ENCODE results near the gene DLX3.

DLX3 gene

DNA sequence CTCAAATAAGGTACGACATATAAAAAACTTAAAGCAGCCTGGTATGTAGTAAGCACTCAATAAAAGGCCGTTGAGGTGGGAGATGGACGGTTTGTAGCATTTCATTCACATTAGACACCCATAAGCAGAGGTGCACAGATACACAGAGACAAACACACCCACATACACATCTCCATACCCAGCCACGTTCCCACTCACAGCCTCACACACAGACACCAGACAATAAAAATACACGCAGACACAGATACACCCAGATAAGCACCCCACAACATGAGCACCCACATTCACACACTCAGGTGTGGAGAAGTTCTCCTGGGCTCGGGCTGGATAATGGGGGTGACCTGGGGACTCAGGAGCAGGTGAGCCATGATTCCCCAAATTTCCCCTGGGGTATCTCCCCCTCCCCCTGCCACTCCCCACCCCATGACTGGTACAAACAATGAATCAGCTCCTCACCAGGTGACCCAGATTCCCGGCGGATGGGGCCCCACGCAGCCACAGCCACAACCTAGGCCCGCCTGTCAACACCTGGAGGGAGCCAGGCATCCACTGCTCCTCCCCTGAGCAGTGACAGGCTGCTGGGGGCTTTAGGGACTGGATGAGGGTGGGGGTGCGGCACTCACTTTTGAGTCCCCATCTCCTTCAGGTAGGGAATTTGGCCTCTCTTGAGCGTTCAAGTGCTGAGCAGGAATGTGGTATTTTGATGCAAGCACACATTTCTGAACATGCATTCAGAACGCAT is 2.7 kb downstream of the DLX3 start:
- peak; percentile 2 for DNase-seq (ENCODE audit: low spot score)

DNA sequence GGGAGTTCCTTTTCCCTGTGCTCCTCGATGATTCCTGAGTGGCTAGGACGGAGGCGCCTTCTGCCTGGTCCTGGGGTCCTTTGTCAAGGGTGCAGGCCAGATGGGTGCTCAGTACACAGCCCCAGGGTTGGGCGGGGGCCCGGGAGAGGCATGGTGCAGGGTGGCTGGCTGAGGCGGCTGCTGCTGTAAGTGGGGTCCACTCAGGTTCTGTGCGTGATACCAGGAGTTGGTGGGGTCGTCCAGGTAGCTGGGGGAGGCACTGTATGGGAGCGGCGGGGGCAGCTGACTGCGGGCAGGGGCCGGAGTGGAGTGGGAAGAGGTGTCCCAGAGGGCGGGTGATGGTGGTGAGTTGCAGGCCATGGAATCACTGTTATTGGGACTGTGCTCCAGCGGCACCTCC is 3.6 kb downstream of the DLX3 start:
- peak; percentile 3 for DNase-seq (ENCODE audit: low spot score)

DNA sequence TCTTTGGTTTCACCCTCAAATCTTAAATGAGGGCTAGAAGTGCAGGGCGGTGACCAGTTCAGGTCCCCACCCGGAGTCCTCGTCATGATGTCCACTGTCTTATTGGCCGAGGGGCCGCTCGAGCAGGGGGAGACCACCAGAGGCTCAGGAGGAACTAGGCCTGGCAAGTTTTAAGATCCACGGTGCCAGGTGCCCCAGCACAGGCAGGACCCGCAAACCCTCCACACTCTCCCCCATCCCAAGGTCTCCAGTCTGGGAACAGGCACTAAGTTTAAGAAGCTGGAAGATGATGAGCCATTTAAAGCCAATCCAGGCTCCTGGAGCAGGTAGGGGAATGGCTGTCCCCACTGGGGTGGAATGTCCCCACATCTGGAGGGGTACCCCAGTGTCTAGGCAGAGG is 4.1 kb downstream of the DLX3 start:
- DNase-seq (ENCODE audit: low spot score): peak; percentile 1

DNA sequence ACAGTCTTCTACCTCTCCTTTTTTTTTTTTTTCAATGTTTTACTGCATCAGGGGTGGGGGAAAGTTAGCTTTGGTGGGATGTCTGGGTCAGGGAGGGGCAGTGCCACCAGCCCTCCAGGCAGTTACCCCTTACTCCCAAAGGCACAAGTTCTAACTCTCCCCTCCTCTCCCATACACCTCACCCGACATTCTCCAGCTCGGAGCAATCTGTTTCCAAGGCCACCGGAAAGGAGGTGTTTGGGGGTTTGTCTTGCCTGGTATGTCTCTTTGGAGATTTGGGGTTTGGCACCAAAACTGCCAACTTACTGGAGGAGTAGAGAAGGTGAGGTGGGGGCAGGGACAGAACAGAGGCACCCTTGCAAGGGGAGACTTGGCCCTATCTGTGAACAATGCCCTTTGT is 4.7 kb downstream of the DLX3 start:
- peak; percentile 1 for DNase-seq (ENCODE audit: low spot score)

DNA sequence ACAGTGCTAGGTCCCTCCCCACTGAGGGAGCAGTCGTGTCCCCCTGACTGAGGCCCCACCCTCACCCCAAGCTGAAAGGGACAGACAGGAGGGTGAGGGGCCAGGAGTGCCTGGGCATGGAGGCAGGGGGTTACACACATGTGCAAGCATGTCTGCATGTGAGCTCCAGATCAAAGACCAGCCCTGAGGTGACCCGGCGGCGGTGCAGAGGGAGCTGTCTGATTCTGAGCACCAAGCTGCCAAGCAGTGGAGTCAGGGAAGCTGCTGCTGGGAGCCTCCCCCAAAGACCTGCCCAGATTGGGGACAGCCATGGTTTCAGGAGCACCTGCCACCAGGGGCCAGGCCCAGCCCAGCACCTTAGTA is 5.5 kb downstream of the DLX3 start:
- DNase-seq (ENCODE audit: low spot score): no peak

DNA sequence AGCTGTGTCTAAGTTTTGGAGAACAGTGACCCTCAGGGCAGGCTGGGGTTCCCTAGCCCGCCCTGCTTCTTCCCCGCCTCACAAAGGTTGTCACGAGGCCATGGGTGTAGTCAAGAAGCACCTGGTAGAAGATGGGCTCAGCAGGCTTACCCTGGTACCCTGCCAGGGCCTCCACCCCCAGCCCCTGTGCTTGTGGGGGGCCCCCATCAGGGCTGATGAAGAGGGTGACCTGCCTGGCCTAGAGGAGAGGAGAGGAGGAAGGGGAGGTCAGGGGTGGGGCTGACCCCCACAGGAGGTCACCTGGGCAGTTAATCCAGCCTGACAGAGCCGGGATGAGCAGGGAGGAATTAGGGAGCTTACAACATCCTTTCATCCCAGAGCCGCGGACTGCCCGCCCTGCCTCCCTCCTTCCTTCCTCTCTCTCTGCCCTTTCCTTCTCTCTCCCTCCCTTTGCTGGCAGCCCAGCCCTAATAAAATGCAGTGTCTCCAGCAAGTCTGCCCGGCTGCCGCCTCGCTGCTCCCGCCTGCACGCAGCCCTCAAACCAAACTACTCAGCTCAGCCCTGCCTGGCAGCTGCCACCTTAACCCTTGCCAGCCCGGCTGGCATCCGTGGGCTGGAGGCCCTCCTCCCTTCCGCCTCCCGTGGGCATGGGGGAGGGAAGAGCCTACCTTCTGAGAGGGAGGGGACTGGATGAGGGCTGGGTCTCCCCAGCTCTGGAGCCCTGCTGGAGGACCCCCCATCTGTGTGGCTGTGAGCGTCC is 7.2 kb downstream of the DLX3 start:
- DNase-seq (ENCODE audit: low spot score): peak; percentile 66

DNA sequence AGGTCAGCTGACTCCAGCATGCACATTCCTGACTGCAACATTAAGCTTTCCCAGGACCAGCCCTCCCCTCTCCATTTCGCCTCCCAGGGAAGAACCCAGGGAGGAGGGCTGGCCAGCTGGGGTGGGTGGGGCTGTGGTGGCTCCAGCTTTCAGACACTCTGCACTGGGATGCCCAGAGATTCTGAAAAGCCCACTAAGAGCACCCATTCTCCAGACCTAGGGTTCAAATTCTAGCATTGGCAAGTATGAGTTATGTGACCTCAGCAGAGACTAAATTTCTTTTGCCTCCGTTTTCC is 7.8 kb downstream of the DLX3 start:
- no peak for DNase-seq (ENCODE audit: low spot score)

DNA sequence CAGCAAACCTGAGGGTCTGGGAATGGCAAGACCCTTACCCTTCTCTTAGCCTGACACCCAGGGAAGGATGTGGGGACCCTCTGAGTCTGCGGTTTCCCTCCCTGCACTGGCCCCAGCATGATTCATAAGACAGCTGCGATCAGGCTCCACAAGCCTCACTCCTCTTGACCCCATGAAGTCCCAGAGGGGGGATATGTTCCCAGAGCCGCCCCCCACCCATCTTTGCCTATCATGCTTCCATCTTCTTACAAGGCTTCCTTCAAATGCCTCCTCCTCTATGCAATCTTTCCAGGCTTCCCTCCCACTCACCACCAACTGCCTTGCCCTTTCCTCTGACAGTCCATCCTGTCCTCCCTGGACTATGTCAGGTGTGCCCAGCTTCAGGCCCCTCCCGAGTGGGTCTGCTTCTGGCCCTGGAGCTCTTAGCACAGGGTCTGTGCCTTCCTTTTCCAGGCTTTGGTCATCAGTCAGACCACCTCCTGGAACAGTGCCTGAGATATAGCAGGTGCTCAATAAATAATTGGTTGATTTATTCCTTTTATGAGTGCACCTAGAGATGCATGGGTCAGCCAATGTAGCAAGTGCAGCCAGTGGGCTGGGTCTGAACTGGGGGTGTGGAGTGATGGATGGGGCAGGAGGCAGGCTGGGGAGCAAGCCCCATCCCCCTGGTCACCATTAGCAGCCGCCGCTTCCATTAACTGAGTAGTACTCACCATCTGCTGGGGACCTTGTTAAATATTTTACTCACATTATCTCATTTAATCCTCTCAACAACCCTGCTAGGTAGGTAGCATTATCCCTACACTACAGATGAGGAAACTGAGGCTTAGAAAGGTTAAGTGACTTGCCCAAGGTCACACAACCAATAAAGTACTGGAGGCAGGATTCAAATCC is 8.4 kb downstream of the DLX3 start:
- no peak for DNase-seq (ENCODE audit: low spot score)

DNA sequence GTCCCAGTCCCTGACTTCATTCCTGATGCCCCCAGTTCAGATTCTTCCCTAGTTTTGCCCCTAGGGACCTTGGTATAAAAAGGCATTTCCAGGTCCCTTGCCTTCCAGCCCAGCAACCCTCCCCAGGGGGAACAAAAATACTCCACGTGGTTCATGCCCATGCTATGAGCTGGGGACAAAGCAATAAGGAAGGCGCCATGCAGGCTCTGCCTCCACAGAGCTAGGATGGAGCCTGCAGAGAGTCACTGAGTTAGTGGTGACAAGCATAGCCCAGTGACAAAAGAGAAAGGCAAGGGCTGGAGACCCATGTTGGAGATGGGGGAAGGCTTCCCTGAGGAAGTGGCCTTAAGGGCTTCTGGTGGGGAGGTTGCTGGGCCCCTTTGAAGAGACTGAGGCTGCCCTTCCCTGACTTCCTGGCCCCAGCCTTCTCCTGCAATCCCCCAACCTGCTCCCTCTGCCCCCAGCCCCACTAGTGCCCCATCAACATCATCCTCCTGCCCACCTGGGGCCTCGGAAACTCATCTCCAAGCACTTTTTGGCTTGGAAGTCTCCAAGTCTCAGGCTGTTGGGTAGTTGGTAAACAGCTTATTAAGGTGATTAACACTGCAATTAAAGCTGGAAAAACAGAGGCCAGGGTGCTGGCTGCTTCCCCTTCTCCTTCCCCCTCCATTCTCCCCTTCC is 9.6 kb downstream of the DLX3 start:
- no peak for DNase-seq (ENCODE audit: low spot score)

DNA sequence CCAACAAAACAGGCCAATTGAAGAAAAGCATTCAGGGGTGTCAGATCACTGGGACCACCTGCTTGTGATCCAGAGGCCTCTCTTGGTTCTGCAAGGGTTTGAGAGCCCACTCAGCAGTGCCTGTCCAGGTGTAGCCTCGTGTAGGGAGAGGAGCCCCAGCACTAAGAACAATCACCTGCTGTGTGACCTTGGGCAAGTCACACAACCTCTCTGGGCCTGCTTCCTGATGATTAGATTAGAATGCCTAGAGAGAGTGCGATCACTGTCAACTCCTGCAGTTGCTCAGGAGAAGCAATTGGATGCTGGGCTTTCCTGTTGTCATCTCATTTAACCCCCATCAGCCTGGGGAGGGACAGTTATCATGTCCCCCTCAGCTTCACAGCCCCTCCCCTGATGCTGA is 10.2 kb downstream of the DLX3 start:
- DNase-seq (ENCODE audit: low spot score): no peak

DNA sequence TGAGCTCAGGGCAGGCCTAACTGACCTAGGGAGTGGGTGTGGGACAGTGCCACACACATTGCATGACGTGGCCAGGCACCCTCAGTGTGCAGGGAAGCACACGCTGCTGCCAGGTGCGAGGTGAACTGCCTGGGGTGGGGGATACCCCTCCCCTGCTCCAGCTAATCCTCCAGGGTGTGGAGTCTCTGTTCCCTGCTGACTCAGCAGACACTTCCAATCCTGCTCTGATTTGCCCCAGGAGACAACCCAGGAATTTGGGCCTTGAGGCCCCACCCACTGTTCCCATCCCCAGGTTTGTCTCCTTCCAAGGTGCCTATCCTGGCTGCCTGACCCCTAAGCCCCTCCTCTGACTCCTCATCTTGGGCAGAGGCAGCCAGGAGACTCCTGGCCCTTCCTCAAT is 10.7 kb downstream of the DLX3 start:
- DNase-seq (ENCODE audit: low spot score): no peak

DNA sequence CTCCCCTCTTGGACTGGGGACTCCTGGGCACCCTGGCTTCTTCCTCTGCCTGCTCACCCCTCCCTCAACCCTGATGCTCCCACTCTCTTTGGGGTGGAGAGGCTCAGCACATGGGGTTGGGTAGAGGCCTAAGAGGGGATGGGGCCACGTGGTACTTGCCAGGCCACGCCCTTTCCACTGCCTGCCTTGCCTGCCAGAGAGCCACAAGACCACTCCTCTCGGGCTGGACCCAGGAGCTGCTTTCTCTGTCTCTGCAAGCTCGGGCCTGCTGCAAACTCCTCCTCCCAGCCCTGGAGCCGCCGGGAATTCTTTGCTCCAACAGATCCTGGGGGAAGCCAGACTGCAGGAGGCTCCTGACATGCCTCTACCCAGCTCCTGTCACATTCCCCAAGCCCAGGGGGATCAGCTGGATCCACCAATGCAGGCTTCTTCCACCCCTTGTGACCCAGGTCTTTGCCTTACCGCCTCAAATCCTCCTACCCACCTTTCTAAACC is 14.3 kb downstream of the DLX3 start:
- DNase-seq (ENCODE audit: low spot score): no peak

DNA sequence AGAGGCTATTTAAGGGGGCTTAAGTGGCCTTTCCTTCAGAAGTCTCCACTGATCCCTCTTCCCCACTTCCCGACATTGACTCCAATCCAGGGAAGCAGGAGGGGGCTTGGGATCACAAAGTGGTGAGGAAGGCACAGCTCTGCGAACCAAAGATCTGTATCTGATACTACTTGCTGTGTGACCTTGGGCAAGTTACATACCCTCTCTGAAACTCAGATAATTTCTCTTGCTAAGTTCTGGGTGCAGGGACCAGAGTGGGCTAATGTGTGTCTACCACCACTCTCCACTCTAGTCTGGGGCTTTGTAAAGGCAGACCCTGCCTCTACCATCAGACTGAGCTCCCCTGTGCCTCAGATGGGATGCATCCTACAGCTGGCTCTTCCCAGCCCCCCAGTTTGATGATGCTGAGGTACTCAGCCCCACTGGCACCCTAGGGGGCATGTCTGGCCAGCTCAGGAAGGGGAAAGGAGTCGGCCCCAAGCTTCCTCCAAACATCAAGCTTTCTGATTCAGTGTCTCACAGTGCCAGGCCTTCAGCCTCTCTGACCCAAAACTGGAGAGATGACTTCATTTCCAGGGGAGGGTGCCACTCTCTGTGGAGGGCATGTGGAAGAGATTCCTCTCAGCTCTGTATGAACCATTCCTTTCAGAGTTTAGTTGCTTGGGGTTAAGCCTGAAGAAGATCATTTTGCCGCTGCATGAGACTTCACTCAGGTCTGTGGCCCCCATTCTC is 15.1 kb downstream of the DLX3 start:
- no peak for DNase-seq (ENCODE audit: low spot score)

DNA sequence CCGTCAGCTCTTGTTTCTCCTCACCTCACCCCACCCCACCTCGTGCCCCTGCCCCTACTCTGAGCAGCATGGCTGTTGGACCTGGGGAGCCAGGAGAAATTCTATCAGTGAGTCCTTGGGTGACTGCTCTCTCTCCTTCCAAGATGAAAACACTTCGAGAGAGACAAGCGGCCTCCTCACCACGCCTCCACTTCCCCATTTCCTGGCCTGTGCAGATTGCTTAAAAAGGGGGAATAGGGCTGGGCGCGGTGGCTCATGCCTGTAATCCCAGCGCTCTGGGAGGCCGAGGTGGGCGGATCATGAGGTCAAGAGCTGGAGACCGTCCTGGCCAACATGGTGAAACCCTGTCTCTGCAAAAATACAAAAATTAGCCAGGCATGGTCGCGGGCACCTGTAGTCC is 16.5 kb downstream of the DLX3 start:
- no peak for DNase-seq (ENCODE audit: low spot score)

DNA sequence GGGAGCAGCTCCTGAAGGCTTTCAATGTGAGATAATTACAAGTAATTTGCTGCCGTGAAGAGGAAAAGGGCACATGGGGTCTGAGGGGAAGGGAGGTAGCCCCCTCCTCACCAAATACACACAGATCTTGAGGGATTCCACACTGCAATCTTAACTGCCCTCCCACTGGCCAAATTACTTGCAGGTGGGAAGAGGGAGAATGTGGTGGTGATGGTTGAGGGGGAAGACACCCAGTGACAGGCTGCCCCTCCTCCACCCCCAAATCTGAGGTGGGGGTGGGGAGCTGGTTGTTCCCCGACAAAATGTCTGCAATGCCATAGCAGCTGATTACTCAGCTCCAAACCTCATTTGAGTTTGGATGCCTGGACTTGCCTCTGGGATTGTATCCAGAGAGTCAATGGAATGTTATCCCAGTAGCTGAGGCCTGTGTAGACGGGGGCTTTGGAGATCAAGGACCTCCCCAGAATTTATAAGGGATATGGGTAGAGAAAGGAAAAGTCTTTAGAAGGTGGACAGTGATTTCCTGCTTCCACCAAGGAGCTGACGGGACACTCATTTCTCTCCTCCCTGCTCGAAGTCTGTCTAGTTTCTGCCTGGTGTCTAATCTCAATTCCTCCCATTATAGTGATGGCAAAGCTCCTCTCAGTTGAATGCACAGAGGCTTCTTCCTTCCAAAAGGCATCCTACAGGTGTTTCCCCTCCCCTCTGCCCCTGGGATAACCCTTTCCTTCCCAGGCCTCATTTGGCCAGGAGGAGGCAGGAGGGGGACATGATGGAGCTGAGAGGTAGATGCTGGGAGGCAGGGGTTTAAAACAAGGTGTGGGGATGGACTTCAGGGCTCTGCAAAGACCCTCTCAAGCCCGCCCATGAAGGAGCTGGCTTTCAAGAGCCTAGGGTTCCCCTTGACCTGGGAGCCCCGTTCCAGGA is 17.3 kb downstream of the DLX3 start:
- peak; percentile 47 for DNase-seq (ENCODE audit: low spot score)

DNA sequence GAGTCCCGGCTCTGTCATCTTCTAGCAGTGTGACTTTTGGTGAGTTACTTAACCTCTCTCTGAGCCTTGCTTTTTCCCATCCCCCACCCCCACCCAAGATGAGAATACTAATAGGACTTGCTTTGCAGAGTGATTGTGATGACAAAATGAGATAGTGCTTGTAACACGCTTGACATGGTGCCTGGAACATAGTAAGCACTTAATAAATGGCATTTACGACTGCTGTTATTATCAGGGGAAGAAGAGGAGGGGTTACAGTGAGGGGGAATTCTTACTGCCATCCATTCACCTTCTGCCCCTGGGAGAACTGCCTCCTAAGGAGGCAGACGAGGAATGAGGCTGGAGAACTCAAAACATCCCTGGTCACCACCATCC is 18.2 kb downstream of the DLX3 start:
- DNase-seq (ENCODE audit: low spot score): no peak

DNA sequence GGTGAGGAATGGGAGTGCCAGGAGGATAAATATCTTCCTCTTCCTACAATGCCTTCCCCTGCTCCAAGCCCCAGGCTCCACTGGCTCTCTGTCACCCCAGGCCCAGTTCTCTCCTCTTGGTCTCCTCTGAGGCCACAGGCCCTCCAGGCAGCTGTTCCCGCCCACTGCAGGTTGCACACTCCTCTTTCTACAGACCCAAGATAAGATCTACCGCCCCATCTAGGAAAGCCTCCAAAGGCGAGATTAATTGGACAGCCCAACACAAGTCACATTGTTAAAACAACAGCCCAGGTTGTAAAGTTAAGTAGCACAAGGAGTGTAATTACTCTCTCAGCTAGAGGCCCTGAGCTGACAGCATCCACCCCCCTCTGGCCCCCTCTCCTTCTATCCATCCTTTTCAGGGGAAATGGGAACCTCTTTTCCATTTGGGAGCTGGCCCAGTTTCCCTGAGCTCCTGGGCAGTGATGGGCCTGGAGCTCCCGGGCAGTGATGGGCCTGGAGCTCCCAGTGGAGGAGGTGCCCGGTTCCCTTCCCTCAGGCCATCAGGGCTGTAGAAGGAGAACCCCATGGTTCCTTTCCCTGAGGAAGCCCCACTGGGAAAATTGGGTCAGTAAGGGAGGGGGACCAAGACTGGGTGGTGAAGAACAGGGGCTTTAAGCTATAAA is 18.7 kb downstream of the DLX3 start:
- no peak for DNase-seq (ENCODE audit: low spot score)

DNA sequence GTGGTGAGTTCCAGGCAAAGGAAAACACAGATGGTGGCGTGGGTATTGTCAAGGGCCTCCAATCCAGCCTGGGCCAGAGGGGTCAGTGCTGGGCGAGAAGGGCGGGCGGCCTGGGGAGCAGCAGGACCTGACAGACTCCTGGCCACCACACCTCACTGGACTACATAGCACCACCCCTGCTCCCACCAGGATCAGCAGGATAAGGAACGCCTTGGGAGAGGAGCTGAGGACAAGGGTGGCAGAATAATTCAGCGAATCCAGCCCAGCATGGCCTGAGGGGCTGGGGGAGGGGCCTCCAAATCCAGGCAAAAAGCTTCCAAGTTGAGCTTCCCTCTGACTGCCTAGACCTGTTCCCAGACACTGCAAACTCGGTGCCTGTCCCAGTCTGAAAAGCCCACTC is 19.5 kb downstream of the DLX3 start:
- no peak for DNase-seq (ENCODE audit: low spot score)

DNA sequence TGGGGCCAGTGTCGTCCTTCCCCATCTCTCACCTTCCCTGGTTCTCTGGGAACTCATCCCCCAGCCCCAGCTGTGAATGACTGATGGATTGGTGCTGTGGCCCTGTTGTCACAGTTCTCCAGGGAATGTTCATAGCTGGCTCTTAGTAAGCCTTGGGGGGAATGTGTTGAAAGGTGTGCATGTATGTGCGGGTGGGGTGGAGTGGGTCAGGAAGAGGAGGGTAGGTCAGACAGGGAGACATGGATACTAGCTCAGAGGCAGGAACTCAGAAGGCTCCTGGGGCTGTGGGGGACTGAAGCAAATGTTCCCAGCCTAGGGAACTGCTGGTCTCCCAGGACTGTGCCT is 21.8 kb downstream of the DLX3 start:
- no peak for DNase-seq (ENCODE audit: low spot score)
